ENCODE measurements around the gene ABO. TPM values are rescaled to one million over a fixed set of nuclear protein-coding genes. Genes with fewer than 3 reads are reported as not detected.
A peak's percentile ranks its signal among the peaks of the same experiment; 100 is the strongest.

ABO gene
- total RNA-seq, 4 donors from 2014 or later: 1.4 to 18.4 (median 11.5) TPM

- intact Hi-C loops (cut with DNase I; ENCODE audit: low total_unique reads): no loop called here
- WGBS, 2 donors: 81 to 88% methylated on average over 16 to 17 of the region's 18 CpGs
These were observed 13.8 kb downstream of the ABO start for GRCh38 chr9:133261103-133261752.

GRCh38 chr9:133260334-133261102, 14.5 kb downstream of the ABO start:
- DNase-seq (ENCODE audit: low spot score in 2 of 2): peak in 1 of 2 donors; percentile 54
- 78 to 88% methylated on average over 9 of the region's 9 CpGs for WGBS, 2 donors
- H3K4me3 ChIP-seq (ENCODE audit: low read depth, poor library complexity, severe bottlenecking): no peak overlapping the region
- intact Hi-C loops (cut with DNase I; ENCODE audit: low total_unique reads): no loop called here
- TF ChIP-seq CTCF (IDR thresholded peaks at IDR 0.05): no peak
- no peak for TF ChIP-seq POLR2A (IDR thresholded peaks at IDR 0.05)

More at GRCh38 chr9:133261103-133261752, 13.8 kb downstream of the ABO start:
- H3K4me3 ChIP-seq (ENCODE audit: low read depth, poor library complexity, severe bottlenecking): no peak overlapping the region
- TF ChIP-seq CTCF (IDR thresholded peaks at IDR 0.05): no peak
- no peak for TF ChIP-seq POLR2A (IDR thresholded peaks at IDR 0.05)
- DNase-seq (ENCODE audit: low spot score in 2 of 2): peak in 1 of 2 donors; percentile 40

DNA sequence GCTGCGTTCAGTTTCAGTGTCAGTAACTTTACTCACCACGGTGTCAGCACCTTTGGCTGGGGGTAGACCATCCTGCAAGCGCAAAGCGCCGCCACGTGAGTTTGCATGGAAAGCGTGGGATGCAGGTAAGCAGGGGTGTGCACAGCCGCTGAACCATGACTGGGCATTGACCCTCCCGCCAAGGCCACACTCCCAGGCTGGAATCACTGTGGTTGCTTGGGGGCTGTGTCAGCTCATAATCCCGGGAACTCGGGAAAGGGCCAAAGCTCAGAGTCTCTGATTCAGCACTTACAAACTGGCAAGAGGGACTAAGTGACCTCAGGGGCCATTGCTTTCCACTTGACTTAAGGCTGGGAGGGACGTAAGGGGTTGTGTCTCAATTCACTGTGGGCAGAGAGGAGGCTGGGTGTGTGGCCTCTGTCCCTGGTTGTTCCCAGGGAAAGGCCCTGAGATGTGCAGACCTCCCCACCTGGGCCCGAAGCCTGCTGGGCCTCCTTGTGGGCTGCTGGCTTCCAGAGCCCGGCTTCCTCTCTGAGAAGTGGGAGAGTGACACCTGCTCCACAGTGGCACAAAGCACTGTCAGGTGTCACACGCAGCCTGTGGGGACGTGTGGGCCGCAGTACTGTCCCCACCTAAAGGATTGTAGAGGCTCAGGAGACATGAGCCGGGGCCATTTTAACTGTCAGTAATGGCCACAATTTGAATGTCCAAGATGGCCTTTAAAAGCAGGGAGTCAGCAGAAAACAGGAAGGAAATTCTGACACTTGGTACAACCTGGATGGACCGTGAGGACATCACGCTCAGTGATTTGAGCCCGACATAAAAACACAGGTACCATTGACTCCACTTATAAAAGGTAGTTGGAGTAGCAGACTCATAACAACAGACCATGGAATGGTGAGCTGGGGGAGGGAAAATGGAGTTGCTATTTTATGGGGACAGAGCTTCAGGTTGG, 16.7 kb downstream of the ABO start:
- DNase-seq (ENCODE audit: low spot score in 2 of 2): peak in 1 of 2 donors; percentile 81
- WGBS, 2 donors: 83 to 84% methylated on average over 21 of the region's 21 CpGs
- no peak for TF ChIP-seq CTCF (IDR thresholded peaks at IDR 0.05)
- TF ChIP-seq POLR2A (IDR thresholded peaks at IDR 0.05): no peak
- no peak overlapping the region for H3K4me3 ChIP-seq (ENCODE audit: low read depth, poor library complexity, severe bottlenecking)
- intact Hi-C loops (cut with DNase I; ENCODE audit: low total_unique reads): no loop called here

GRCh38 chr9:133257465-133257956, 17.5 kb downstream of the ABO start:
- intact Hi-C loops (cut with DNase I; ENCODE audit: low total_unique reads): no loop called here
- DNase-seq (ENCODE audit: low spot score in 2 of 2): peak in 1 of 2 donors; percentile 92
- H3K4me3 ChIP-seq (ENCODE audit: low read depth, poor library complexity, severe bottlenecking): no peak overlapping the region
- 42 to 52% methylated on average over 13 of the region's 13 CpGs for whole genome bisulfite sequencing, 2 donors
- TF ChIP-seq POLR2A (IDR thresholded peaks at IDR 0.05) (no peak), CTCF (IDR thresholded peaks at IDR 0.05) (no peak)

GRCh38 chr9:133256686-133257091, 18.3 kb downstream of the ABO start:
- intact Hi-C loops (cut with DNase I; ENCODE audit: low total_unique reads): no loop called here
- no peak for DNase-seq (ENCODE audit: low spot score in 2 of 2)
- H3K4me3 ChIP-seq (ENCODE audit: low read depth, poor library complexity, severe bottlenecking): no peak overlapping the region
- WGBS, 2 donors: 81 to 84% methylated on average over 10 of the region's 10 CpGs
- TF ChIP-seq CTCF (IDR thresholded peaks at IDR 0.05): no peak
- TF ChIP-seq POLR2A (IDR thresholded peaks at IDR 0.05): no peak
